SJCRH30 (cell line): ENCODE results near the gene FAIM2. TPM values are rescaled to one million over a fixed set of nuclear protein-coding genes. Genes with fewer than 3 reads are reported as not detected.
"Not testable (repeated sequence)": the region's sequence is repeated elsewhere in the genome, so short reads cannot be mapped to it uniquely, and the experiment has no call there.

Experiments used
- DNase-seq, 2 experiments: peaks; one replicate each; pipeline ENCODE4 v3.0.0-alpha.2; 2015 to 2020
- H3K27ac ChIP-seq: fragments of 250-450 bp; sonication (Bioruptor Pico); 2 replicates; pipeline ENCODE4 v1.5.1; 2020; ENCODE audit warnings: mild to moderate bottlenecking, moderate library complexity
- H3K27me3 ChIP-seq: fragments of 250-450 bp; sonication (Bioruptor Pico); 2 replicates; pipeline ENCODE4 v1.5.1; 2020; ENCODE audit warnings: mild to moderate bottlenecking, moderate library complexity
- H3K36me3 ChIP-seq: fragments of 250-450 bp; sonication (Bioruptor Pico); 2 replicates; pipeline ENCODE4 v1.5.1; 2020; ENCODE audit warnings: mild to moderate bottlenecking, moderate library complexity
- H3K4me1 ChIP-seq: fragments of 250-450 bp; sonication (Bioruptor Pico); 2 replicates; pipeline ENCODE4 v1.5.1; 2020; ENCODE audit warnings: mild to moderate bottlenecking, moderate library complexity
- H3K4me3 ChIP-seq: fragments of 250-450 bp; sonication (Bioruptor Pico); 2 replicates; pipeline ENCODE4 v1.5.1; 2020; ENCODE audit warnings: mild to moderate bottlenecking, moderate library complexity
- H3K9me3 ChIP-seq: fragments of 250-450 bp; sonication (Bioruptor Pico); replicated peaks from 2 replicates; pipeline ENCODE4 v1.5.1; 2020; ENCODE audit warnings: mild to moderate bottlenecking, moderate library complexity
- total RNA-seq: library from RNA; depleted of rRNA; stranded (reverse); fragments of >200 nt; shearing (Covaris generic); gene quantifications from 2 replicates; pipeline ENCODE4 v1.2.3, GENCODE V29; 2014

The FAIM2 gene
- total RNA-seq, 1 experiment from 2014 or later, result 0.67 TPM

DNA sequence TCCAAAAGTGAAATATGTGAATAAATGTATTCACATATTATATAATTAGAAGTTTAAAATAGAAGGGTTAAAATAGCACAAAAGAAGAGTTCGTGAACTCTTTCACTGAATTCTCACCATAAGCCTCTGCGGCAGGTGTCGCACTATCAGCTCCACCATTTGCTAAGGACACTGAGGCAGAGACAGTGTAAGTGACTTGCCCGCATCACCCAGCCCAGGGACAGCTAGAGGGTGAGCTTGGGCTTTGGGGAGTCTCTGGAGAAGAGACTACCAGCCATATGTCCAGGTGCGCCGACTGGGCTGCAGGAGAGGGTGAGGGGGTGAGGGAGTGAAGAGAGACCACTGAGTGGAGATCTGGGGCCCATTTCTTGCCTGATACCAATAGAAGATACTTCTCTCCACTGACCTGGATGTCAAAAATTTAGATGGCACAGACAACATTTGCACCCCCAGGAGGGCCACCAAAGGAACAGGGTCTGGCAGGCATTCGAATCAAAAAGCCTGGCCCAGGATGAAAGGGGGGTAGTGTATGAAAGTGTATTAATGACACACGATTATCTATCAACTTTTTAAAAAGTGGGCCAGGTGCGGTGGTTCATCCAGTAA, 28.5 kb downstream of the FAIM2 start:
- no peak overlapping the region for H3K27ac ChIP-seq
- DNase-seq, result no peak
- no peak overlapping the region for H3K4me3 ChIP-seq
- H3K36me3 ChIP-seq, result no peaks in the 10 kb centered on the region
- no peaks in the 10 kb centered on the region for H3K27me3 ChIP-seq
- H3K4me1 ChIP-seq, result peaks cover 36% of the 10 kb centered on the region
- no peaks in the 10 kb centered on the region for H3K9me3 ChIP-seq

DNA sequence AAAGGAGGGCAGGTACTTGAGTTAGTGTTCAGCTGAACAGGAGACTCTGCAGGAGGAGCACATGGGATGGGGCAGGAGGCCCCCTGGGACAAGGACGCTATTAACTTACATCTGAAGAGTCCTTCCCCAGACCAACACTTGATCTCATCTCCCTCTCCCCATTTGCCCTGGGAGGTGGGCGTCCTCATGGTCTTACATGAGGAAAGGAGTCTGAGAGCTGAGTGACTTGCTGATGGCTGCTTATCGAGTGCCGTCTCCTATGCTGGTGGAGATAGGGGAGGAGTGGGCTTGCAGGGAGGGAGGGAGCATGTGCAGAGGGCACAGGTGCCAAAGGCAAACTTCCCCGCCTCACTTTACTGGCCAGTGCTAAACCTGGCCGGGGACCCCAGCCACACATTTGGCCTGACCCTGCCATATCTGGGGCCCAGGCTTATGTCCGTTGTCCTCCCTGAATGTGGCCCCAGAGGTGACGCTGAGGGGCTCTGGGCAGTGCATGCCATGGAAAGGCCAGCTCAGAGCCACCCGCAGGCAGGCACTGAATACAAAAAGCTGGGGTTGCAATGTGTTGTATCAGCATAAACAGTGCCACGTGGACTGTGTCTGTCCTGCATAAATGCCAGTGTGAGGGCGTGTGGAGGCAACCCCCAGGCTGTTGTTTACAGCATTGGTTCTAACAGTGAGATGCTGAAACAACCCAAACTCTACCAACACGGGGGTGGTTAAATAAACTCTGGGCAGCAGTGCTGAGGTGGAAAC, 29.4 kb downstream of the FAIM2 start:
- Histone ChIP-seq H3K27ac (no peak overlapping the region), H3K4me3 (no peak overlapping the region), H3K4me1 (peaks cover 43% of the 10 kb centered on the region), H3K36me3 (no peaks in the 10 kb centered on the region), H3K9me3 (no peaks in the 10 kb centered on the region), H3K27me3 (no peaks in the 10 kb centered on the region)
- peak in 1 of 2 experiments; percentile 1 for DNase-seq

DNA sequence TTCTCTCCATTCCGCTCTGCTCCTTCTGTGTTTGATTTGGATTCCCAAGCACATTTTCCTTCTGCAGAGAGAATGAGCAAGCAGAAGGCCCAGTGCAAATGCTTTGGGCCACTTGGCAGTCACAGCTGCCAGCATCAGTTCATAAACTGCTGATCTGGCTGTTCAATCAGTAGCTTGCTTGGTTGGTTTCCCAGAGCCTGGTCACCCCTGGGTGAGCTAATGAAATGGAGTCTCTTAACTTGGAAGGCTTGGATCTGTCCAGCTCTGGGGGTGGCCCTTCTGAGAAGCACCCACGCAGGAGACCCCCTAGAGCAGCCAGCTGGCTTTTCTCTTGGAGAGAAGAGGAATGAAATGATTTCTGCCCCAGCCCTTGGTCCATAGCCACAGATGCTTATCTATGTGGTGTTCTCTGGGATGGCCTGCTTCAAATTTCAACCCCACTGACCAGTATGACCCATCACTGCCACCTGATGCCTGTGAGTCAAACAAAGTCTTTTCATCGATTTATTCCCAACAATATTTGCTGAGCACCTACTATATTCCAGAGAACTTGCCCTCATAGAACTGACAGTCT, 30.3 kb downstream of the FAIM2 start:
- Histone ChIP-seq H3K27me3 (no peaks in the 10 kb centered on the region), H3K4me1 (peaks cover 48% of the 10 kb centered on the region), H3K4me3 (no peak overlapping the region), H3K36me3 (no peaks in the 10 kb centered on the region), H3K9me3 (no peaks in the 10 kb centered on the region), H3K27ac (no peak overlapping the region)
- peak in 1 of 2 experiments; percentile 39 for DNase-seq

DNA sequence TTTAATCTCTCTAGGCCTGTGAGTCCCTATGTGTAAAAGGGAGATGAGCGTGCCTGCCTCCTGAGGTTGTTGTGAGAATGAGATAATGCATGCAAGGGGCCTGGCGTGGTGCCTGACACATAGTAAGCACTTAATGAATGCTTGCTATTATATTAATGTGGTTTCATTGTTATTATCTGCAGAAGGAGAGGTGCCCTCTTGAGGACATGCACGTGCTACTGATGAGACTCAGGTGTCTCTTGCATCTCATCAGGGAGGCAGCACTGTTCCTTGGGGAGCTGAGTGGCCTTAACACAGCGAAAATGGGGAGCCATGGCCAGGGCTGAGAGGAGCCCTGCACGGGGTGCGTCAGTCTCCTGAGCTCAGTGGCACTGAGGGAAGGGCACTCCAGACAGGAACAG, 30.9 kb downstream of the FAIM2 start:
- Histone ChIP-seq H3K9me3 (no peaks in the 10 kb centered on the region), H3K4me1 (peaks cover 54% of the 10 kb centered on the region), H3K27me3 (no peaks in the 10 kb centered on the region), H3K27ac (no peak overlapping the region), H3K4me3 (no peak overlapping the region), H3K36me3 (no peaks in the 10 kb centered on the region)
- DNase-seq, result peak in 1 of 2 experiments; percentile 26

DNA sequence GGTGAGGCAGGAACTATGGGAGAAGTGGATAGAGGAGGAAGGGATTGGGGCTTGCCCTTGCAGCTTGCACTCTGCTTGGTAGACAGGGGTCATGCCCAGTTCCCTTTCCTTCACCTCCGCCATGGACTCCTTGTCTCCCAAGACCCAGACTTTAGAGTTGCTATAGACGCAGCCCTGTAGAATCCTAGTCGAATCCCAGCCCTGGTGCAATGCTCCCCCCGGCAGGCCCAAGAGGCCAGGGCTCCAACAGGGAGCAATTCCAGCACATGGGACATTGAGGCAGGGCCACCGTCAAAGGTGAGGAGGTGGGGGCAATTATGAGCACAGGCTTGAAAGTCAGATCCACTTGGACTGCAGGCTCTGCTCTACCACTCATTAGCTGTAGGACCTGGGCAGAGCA, 31.3 kb downstream of the FAIM2 start:
- Histone ChIP-seq H3K36me3 (no peaks in the 10 kb centered on the region), H3K27me3 (no peaks in the 10 kb centered on the region), H3K4me1 (peaks cover 58% of the 10 kb centered on the region), H3K9me3 (no peaks in the 10 kb centered on the region), H3K27ac (no peak overlapping the region), H3K4me3 (no peak overlapping the region)
- DNase-seq, result no peak

DNA sequence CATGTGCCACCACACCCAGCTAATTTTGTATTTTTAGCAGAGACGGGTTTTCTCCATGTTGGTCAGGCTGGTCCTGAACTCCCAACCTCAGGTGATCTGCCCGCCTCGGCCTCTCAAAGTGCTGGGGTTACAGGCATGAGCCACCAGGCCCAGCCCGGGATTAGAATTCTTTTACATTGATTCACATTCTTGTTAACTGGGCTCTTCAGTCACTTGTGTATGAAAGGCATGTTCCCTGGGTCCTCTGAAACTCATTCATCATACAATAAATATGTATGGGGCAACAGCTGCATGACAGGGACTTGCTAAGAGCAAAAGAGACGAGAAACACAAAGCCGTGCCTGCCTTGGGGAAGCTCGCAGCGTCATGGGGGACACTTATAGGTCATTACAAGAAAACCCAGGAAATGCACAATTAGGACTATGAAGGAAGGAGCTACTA, 31.9 kb downstream of the FAIM2 start:
- H3K36me3 ChIP-seq, H3K27ac ChIP-seq, H3K4me3 ChIP-seq, H3K9me3 ChIP-seq, H3K27me3 ChIP-seq: not testable (repeated sequence)
- peaks cover 64% of the 10 kb centered on the region for H3K4me1 ChIP-seq
- DNase-seq, result peak; percentile 60 to 67

DNA sequence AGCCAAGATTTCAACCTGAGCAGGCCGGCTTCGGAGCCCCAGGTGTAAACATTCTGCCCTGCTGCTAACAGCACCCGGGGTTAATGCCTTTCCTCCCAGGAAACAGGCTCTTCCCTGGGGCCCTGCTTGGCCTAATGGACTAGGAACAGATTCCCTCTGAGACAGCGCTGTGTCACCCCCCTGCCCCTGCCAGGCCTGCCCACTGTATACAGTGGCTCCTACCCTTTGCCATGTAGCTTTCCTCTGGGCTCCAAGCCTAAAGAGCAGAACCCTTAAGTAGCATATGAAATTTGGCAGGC, 32.5 kb downstream of the FAIM2 start:
- DNase-seq, result no peak
- Histone ChIP-seq H3K27ac (no peak overlapping the region), H3K4me3 (no peak overlapping the region), H3K36me3 (no peaks in the 10 kb centered on the region), H3K4me1 (peaks cover 66% of the 10 kb centered on the region), H3K27me3 (no peaks in the 10 kb centered on the region), H3K9me3 (no peaks in the 10 kb centered on the region)

DNA sequence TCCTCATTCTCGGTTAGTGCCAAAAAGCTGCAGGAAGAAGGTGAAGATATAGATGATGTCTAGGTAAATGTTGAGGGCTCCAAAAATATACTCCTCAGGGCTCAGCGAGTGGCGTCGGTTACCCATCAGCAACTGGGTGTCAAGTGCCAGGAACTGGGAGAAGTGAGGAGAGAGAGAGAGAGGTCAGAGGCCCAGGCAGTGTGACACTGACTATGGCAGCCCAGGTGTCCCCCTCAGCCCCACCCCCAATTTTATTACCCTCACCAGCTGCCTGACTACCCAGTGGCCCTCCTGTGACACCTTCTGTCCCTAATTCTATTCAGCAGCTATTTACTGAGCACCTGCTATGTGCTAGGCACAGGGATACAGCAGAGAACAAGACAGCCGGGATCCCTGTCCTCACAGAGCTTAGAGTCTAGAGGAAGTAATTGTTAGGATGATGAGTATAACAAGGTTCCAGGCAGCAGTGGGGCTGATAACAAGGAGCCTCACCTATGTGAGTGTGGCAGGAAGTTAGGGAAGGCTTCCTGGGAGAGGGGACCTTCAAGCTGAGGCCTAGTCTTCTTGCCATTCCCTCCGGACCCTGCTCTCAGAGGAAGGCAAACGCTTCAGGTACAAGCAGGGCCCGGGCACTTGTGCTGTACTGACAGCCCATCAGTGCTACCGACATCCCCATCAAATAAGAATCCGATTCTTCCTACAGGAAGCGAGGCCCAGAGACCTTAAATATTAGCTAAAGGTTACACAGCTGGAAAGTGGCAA, 33.0 kb downstream of the FAIM2 start:
- Histone ChIP-seq H3K4me1 (peaks cover 66% of the 10 kb centered on the region), H3K27ac (peak overlapping the region; percentile 71; the same call in 1 of the 2 replicates)

DNA sequence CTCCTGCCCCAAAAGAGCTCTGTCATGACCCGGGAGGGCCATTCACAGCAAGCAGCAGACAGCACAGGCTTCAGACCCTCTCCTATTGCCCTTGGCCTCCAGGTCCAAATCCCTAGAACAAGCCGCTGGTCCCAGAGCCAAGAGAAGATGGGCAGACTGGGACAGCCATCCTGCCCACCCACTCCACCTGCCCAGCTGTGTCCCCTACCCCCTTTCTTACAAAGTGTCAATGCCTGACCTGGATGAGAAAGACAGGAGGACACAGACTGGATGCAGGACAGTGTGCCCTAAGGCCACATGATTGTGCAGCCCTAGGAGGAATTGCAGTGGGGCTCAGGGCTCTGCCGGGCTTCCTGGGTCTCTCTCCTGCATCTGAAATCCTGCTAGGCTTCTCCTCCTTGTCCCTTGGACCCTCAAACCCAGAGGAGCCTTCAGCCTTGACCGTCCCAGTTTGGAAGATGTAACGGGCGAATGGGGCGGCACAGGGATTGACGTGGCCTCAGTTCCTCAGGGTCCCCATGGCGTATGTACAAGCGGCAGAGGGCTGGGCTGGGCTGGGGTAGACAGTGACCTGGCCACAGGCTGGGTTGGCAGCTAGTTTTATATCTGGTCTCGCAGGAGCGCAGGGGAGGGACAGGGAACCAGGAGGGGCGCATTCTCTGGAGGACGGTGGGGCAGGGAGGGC, 33.7 kb downstream of the FAIM2 start:
- H3K27me3 ChIP-seq, result no peaks in the 10 kb centered on the region
- H3K36me3 ChIP-seq, result no peaks in the 10 kb centered on the region
- no peak overlapping the region for H3K4me3 ChIP-seq
- H3K9me3 ChIP-seq, result no peaks in the 10 kb centered on the region
- peak overlapping the region; percentile 71 for H3K27ac ChIP-seq
- peaks cover 66% of the 10 kb centered on the region for H3K4me1 ChIP-seq
- DNase-seq, result peak in 1 of 2 experiments; percentile 37

More for the DNA sequence above, 33.0 kb downstream of the FAIM2 start:
- H3K9me3 ChIP-seq, result no peaks in the 10 kb centered on the region
- H3K4me3 ChIP-seq, result no peak overlapping the region
- H3K36me3 ChIP-seq, result no peaks in the 10 kb centered on the region
- H3K27me3 ChIP-seq, result no peaks in the 10 kb centered on the region
- no peak for DNase-seq

DNA sequence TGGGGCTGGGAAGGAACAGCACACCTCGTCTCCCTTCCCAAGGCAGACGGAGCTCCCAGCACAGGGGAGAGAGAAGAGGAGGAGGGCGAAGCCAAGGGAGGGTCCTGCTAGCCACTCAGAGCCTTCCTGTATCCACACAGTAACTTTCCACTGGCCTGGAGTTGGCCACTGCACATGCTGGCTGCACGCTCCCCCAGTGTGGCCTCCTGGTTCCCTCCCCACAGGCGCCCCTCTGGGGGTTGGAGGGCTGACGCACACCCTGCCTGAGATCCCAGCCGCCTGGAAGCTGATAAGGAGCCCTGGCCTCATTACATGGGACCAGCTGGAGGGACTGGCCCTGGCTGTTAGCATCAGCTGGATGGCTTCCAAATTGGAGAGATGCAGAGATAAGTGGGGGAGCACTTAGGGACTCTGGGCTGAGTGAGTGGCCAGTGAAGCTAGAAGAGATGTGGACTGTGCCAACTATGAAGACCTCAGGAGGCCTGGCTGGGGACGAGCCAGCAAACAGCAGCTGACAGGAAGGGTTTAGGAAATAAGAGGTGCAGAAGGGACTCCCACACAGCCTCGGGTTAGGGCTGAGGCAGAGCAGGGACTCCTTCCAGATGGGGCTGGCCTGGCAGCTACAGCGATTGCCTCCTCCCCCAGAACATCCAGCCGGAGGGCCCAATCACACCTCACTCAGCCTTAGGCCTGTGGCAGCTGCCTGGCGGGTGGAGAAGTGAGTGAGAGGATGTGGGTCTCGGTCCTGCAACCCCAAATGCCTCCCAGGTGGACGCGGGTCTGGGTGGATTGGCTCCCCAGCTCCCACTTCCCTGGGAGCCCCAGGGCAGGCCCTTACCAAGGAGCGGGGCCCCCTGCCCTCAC, 34.5 kb downstream of the FAIM2 start:
- peak overlapping the region; percentile 13 for H3K4me3 ChIP-seq
- no peaks in the 10 kb centered on the region for H3K9me3 ChIP-seq
- no peaks in the 10 kb centered on the region for H3K27me3 ChIP-seq
- no peaks in the 10 kb centered on the region for H3K36me3 ChIP-seq
- H3K4me1 ChIP-seq, result peaks cover 70% of the 10 kb centered on the region
- DNase-seq, result peak; percentile 99 to 100
- H3K27ac ChIP-seq, result peak overlapping the region; percentile 71

DNA sequence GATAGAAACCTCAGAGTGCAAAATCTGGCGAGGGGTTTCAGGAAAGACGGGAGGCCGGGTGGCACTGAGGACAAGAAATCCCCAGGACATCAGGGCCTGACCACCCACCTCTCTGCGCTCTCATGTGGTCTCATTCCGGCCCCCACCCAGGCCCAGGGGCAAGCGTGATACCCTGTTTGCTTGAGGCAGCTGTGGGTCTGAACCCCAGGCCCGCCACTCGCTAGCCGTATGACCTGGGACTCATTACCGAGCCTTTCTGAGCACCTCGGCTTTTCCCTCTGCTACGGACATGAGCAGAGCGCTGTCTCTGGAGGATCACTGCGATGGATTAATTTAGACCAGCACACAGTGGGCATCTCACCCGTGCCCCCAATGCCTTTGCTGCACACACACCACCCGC, 35.3 kb downstream of the FAIM2 start:
- H3K27ac ChIP-seq, result peak overlapping the region; percentile 57
- no peaks in the 10 kb centered on the region for H3K36me3 ChIP-seq
- peaks cover 71% of the 10 kb centered on the region for H3K4me1 ChIP-seq
- H3K4me3 ChIP-seq, result peak overlapping the region; percentile 13
- no peaks in the 10 kb centered on the region for H3K9me3 ChIP-seq
- DNase-seq, result peak; percentile 36 to 54
- H3K27me3 ChIP-seq, result no peaks in the 10 kb centered on the region

DNA sequence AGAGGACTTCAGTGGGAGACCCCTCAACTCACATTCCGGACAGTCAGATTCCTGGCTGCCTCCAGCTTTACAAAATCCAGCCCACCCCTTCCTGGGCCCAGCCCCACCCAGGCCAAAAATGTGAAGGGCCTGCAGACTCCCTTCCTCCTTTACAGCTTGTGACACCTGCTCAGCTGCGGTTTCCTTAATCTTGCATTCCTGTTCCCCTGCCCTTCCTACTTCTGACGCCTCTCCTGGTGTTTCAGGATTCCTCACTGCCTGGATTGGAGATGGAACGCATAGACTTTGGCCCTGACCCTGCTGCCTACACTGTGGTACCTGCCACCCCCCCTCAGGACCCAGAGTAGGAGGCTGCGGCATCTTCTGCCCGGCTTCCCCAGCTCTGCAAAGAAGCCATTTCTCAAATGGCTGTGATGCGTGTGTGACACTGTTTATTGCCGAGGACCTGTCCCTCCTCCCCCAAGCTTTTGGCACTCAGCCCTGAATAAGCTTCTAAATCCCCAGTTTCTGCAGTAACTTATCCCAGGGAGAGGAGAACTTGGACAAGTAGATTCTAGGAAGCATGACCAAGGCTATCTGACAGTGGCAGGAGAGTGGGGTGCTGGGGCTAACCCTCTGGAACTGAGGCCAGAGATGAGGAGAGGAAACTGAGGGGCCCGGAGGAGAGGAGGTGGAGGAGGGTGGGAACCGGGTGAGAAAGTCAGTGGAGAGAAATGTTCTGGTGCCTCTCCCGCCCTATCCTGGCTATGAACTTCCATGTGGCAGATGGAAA, 35.9 kb downstream of the FAIM2 start:
- Histone ChIP-seq H3K36me3 (no peaks in the 10 kb centered on the region), H3K27ac (peak overlapping the region; percentile 57), H3K4me3 (no peak overlapping the region; the same call in 1 of the 2 replicates), H3K27me3 (no peaks in the 10 kb centered on the region), H3K4me1 (peaks cover 64% of the 10 kb centered on the region), H3K9me3 (no peaks in the 10 kb centered on the region)
- peak; percentile 74 to 76 for DNase-seq

DNA sequence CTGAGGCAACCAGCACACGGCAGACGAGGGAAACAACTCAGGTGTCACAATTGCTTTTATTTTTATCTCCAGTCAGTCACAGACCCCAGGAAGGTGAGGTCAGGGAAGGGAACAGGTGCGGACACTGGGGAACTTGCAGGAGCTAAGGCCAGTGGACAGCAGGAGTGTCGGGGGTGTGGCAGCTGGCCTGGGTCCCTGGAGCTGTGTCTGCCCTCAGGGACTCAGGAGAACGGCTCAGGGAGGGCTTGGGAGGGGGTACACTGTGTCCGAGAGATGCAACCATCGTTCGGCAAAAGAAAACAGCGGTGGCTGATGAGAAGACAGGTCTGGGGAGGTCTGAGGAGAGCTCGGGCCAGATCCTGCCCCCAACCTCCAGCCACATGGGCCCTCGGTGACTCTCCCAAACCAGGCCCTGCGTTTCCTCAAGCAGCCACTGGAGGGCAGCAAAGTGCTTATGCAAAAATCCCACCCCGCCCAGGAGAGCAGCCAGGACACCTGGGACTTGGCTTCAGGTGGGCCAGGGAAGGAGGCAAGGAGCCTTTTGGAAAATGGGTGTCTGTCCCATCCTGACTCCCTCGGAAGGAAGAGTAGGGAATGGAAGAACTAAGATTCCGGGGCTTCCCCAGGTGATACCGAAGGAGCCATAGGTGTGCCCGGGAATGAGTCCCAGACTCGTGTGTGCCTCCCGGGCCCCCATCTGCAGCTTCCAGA, 36.7 kb downstream of the FAIM2 start:
- peak; percentile 74 to 89 for DNase-seq
- Histone ChIP-seq H3K27me3 (no peaks in the 10 kb centered on the region), H3K36me3 (no peaks in the 10 kb centered on the region), H3K4me3 (no peak overlapping the region), H3K27ac (peak overlapping the region; percentile 57; the same call in 1 of the 2 replicates), H3K9me3 (no peaks in the 10 kb centered on the region), H3K4me1 (peaks cover 57% of the 10 kb centered on the region)
